NCI-H128 (cell line): Measurements from ENCODE around the gene SPTA1.

Source experiments
- DNase-seq: peaks from one replicate; lab custom pipeline; 2025; ENCODE audit not compliant: unreplicated experiment; lab: John Stamatoyannopoulos, UW

The SPTA1 gene

DNA sequence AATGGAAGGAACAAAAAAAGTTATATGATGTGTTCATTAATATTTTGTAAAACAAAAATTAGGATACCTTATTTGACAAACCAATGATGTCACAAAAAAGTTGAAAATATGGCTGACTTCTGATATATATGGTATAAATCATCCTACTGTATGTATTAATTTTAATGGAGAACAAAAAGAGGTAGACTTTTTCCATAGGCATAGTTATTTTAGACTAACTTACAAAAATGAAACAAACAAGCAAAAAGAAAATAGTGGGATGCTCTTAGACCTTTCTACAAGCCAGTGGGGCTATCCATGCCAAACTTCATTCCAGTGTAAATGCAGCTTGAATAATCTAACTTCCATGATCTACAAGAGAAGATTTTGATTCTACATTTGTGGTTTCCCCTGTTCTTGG is 522 bp upstream of the SPTA1 start:
- no peak for DNase-seq

DNA sequence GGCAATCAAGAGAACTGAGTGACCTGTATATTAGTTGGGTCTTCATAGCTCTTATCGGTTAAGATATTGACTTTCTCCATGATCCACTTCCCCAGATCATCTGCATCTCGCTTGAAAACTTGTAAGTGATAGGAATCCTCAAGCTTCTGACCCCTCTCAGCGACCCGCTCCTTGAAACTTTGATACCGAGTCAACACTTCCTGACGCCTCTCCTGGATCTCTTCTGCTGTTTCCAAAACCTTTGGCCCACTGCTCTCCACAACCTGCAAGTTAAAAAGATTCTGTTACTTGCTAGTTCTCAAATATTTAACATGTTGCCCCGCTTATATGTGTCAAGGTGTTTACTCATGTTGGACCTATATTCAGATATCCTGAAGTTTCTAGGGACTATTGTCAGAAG is 1.4 kb downstream of the SPTA1 start:
- DNase-seq, result no peak

DNA sequence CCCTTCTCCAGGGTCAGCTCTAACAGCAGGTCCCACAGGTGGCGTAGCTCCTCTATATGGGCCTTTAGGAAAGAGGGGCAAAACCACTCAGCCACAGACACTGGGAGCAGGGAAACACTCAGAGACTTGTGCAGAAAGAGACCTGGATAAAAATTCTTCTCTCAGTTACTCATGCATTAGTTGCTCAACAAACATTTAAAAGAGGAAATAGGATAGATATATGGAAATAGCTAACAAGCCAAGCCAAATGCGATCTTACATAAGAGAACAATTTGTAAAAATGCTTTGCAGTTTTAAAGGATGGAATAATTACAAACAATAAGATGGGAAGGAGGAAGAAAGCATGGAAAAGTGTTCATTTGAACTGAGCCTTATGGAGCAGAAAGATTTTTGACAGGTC is 4.9 kb downstream of the SPTA1 start:
- no peak for DNase-seq

DNA sequence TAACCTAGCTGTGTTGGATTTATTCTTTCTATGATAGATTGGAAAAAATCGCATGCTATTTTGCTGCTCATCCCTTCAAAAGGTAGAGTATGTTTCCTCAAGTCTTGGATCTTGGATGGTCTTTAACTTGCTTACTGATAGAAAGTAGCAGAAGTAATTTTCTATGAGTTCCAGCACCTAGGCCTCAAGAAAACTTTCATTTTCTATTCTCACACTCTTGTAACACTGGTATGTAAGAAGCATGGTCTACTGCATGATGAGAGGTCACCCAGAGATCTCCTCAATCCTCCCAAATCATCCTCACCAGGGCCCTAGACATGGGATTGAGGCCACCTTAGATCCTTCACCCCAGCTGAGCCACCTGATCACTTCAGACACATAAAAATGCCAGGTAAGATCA is 7.2 kb downstream of the SPTA1 start:
- no peak for DNase-seq

DNA sequence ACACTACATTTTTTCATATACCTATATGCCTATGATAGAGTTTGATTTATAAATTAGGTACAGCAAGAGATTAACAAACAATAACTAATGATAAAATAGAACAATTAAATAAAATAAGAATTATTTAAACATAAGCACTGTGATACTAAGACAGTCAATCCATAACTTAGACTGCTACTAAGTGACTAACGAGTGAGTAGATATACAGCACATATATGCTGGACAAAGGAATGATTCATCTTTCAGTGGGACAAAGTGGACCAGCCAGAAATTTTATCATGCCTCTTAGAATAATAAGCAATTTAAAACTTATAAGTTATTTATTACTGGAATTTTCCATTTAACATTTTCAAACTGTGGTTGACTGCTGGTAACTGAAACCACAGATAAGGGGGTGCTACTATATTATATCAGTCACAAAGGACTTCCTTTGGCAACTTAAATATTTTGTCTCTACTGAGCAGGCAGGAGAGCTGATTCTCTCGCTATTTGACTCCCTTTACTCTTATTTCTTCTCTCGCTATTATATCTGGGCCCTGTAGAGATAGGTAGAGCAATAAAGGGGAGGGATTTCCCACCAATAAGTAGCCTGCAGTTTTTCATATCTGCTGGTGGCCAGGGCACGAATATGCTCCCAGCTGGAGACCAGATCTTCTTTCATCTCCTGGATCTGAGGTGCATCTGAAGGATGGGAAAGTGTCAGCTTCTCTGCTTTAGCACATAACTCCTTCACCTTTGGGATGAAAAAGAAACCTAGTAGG is 10.8 kb downstream of the SPTA1 start:
- DNase-seq, result no peak

DNA sequence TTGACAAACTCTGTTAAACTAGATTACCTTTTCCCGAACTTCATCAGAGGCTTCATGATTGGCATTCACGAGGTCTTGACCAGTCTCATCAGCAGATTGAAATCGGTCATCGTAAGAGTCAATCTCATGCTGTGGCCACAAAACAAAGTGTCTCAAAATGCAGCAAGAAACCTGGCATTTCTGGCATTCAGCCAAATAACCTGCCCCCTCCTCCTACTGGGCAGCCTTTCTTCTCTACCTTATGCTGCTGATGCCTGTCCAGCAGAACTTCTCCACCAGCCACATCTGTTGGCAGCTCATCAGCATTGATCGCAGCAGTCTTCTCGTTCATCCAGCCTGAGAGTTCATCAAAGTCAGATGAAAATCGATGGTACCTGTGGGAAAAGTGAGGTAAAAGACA is 12.2 kb downstream of the SPTA1 start:
- no peak for DNase-seq

DNA sequence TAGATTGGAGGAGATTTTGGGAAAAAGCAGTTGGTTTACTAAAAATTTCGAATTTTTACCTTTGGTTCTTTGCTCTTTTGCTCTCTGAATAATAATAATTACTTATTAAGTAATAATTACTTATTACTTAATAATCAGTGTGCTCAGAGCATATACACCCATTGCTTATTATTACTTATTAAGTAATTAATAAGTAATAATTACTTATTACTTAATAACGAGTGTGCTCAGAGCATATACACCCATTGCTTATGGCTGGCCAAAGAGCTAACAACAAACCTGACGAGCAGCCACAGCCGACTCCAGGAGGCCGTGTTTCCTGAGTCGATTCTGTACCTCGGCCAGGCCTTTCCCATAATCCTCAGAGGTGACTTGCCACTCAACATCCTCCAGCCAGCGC is 20.5 kb downstream of the SPTA1 start:
- no peak for DNase-seq

DNA sequence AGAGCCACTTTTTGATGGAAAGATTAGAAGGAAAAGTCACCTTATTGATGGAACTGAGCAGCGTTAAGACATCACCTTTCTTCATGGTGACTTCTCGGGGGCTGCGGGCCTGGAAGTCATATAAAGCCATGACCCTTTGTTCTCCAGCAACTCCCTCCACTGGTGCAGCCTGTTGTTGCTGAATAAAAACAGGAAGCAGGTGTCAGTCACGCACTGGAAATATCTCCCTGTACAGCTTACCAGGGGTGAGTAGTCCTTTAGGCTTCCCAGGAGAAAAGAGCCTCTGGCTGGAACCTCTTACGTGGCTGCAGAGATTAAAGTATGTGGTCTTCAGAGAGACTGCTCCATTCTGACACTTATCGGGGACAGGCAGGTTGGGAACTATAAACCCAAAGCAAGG is 31.9 kb downstream of the SPTA1 start:
- DNase-seq, result no peak

DNA sequence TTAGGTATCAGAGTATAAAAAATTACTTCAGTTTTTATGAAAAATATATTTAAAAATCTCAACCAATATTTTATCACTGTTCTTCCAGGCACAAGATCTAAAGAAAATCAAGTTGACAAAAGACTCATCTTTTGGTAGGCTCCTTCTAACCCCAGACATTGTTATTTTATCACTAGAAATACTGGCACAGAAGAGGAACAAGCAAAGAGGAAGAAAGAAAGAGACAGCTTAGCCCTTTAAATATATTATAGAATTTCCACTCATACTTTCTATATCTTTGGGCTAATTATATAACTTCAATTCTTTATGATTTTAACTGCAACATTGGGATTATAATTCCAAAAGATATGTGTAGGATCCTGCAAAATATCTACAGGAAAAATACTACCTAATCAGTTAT is 32.4 kb downstream of the SPTA1 start:
- no peak for DNase-seq

DNA sequence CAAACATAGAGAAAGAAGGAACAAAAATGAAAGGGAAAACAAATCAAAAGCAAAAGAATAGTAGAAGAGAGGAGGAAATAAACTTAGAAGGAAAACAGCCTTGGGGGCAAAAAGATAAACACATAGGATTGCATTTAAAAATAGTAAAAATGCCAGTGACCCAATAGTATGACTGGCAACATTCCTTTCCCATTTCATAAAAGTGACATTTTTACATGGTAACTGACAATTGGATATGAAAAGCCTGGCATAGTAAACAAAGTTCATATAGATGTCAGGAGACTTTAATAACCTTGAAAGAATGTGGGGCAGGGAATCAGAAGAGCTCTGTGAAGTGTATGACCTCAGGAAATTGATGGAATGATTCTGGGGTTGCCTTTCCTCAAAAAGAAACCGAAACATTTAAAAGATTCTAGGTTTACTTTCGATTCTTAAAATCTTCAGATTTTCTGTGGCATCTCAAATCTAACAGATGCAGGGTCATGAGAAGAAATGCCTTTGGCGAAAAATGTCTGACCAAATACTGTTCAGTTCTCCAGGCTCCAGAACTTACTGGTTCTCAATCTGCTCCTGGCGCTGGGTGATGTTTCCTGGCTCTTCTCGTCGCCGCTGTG is 33.7 kb downstream of the SPTA1 start:
- DNase-seq, result no peak

DNA sequence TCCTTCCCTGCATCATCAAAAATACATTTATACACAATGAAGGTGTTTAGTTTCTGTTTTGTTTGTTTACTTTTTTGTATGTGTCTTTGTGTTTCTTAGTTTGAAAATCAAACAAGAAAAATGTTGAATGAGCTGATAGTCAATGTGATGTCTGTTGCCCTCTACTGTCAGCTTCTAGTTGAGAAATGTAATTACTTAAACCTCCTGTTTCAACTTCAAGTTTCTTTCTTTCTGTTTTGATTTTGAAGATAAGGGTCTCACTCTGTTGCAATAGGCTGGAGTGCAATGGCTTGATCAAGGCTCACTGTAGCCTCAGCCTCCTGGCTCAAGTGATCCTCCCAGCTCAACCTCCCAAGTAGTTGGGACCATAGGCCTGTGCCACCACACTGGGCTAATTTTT is 37.5 kb downstream of the SPTA1 start:
- DNase-seq, result no peak

DNA sequence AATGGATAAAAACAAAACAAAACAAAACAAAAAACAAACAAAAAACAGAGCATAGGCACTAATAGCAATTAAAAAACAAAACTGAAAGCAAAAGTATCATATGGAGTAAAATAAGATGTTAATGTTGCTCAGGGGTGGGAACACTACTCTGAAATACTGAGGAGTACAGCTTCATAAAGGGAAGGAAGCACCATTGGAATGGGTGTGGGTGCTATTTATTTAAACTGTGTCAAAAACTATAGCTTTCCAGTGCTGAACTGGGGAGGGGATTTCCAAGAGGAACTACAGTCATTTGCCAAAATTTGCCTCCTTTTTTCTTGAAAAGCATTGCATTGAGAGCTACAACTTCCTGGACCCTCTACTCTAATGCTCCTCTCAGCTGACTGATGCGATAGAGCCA is 40.0 kb downstream of the SPTA1 start:
- no peak for DNase-seq

DNA sequence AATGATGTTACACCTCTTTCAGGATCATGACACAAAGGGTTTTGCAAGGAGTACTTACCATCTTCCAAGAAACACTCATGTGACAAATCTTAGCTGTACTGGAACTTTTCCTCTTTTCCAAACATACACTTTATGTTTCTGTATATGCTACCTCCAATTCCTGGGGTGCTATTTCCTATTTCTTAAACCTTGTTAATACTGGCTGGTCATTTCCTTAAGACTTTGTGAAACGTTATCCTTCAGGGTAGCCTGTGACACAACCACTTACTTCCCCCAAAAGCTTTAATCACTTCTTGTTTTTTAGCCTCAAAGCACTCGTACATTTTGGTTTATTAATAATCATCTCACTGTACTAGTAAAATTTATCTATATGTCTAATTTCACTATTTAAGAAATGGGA is 42.1 kb downstream of the SPTA1 start:
- DNase-seq, result no peak

DNA sequence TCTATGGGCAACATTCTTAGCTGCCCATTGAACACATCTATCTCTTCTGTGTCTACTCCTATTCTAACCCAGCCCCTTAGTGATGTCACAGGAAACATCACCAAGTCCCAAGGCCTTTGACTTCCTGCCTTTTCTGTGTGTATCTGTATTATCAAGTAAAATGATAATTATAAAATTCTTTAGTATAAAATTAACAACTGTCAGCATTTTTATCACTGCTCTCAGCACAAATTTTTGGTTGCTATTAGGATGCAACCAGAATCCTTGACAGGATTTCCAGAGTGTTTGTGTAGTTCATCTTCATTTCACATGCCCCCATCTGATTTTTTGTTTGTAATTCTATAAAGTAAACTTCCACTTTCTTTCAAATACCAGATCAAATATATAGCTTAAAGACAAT is 47.6 kb downstream of the SPTA1 start:
- DNase-seq, result no peak

DNA sequence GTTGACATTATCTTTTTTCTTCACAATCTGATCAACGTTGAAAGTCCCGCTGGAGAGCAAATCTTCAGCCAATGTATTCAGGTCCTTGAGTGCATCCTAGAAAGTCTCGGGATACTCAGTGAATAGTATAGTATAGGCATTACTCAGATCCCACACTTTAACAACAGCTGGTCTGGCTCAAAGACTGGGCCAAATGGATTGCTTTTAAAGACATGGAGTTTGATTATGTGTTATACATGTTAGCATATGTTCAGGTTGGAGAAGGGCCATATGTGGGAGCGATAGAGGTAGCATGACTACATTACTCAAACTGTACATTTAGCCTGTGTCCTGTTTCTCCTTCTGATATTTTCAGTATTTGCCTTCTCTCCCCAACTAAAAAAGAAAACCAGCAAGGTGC is 48.4 kb downstream of the SPTA1 start:
- no peak for DNase-seq

DNA sequence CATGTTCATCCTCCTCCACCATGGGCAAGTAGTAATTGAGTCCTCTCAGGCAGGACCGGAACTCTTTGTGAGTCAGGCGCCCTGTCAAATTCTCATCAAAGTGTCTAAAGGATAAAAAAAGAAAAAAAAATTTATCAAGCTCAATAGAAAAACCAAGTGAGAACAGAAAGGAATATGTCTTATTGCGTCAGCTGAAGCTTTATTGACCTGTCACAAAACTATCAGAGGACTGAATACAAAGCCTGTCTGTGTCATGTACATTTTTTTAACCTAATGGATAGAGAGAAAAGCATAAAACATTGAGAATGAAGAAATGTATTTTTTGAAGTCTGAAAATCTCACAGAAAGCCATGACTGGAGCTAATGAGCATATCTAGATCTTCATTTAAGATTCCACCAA is 72.8 kb downstream of the SPTA1 start:
- no peak for DNase-seq

DNA sequence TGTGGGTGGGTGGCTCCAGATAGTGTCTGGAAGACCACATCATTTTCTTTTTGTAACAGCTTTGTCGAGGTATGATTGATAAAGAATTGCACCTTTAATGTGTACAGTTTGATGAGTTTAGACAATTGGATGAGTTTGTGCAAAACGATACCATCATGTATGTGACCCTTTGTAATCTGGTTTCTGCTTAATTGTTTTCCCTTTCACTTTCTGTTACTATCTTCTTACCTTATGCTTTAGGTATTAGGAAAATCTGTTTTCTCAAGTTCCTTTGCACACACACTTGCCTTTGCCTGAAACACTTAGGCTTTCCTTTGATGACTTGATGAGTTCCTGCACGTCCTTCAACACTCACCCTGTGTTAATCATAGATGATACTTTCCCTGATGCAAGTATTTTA is 74.6 kb downstream of the SPTA1 start:
- no peak for DNase-seq

DNA sequence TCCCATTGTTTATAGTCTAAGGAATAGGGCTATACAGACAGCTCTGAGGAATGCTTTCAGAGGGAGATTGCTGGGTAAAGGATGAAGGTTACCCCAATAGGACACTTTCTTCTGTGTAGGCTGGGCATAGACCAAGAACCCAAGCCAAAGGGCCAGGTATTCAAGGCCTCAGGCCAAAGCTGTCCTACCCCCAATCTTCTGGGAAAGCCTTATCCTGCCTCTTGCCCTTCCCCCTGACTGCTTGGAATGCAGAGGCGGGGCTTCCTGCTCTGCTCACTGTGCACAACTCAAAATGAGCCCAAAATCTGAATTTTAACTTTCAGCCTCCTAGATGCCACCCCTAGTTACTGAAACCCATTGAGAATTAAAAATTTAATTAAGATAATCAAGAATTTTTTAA is 79.2 kb downstream of the SPTA1 start:
- DNase-seq, result no peak

DNA sequence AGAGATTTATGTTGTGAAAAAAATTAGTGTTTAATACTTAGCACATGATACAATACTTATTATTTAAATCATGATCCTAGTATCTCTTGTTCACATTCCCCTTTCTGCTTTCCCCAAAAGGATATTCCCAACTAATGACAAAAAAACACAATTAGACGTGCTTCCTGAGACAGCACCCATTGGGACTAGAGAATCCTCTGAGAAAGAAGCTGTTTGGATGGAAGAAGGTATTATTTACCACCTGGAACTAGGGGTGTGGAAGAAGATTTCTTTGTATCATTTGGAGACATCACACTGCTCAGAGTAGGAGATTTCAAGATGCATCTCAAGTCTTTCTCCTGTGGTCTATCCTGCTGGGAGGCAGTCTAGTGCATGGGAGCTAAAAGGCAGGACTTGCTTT is 81.5 kb downstream of the SPTA1 start, which contains the start of gene OR10Z1:
Gene OR10Z1 (plus strand): TSS at position 301 of the 400 bp plus-strand sequence. CDS start 1,171 bp downstream, outside the sequence.
- no peak for DNase-seq

DNA sequence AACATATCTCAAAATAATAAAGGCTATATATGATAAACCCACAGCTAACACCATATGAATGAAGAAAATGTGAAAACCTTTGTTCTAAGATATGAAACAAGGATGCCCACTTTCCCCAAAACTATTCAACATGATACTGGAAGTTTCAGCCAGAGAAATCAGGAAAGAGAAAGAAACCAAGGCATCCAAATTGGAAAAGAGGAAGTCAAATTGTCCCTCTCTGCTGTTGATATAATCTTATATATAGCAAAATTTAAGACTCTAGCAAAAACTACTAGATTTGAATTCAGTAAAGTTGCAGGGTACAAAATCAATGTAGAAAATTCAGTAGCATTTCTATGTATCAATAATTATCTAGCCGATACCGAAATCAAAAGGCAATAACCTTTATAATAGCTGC is 85.8 kb downstream of the SPTA1 start:
- DNase-seq, result no peak

DNA sequence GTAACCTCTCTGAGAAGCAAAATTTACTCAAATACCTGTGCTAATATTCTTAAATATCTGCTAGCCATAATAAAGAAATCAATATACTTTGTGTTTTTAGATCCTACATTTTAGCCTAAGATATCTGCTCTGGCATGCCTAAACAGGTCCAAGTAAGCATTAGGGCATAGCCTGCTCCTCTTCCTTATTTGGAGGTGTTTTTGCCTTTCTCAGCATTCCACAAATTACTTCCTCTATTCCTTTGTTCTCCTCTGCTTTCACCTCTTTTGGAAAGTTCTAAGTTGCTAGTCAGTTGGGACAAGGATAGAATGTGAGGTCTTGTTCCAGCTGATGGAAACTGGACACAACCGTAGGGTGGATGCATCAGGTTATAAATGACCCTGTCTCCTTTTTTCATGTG is 99.6 kb downstream of the SPTA1 start:
- DNase-seq, result no peak

DNA sequence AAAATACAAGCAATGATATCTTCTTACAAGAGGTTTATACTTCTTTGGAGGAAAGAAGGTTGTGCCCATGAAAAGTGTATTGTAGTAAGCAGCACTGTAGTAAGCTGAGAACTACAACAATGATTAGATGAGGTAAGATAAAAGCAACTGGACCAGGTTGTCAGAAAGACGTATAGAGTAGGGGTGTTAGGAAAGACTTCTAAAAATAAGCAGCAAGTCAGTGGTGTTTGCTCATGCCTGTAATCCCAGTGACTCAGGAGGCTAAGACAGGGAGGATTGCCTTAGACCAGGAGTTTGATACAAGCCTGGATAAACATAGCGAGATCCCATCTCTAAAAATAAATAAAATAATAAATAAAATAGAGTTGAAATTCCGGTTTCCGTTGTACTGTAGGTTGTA is 102.6 kb downstream of the SPTA1 start:
- DNase-seq, result no peak

DNA sequence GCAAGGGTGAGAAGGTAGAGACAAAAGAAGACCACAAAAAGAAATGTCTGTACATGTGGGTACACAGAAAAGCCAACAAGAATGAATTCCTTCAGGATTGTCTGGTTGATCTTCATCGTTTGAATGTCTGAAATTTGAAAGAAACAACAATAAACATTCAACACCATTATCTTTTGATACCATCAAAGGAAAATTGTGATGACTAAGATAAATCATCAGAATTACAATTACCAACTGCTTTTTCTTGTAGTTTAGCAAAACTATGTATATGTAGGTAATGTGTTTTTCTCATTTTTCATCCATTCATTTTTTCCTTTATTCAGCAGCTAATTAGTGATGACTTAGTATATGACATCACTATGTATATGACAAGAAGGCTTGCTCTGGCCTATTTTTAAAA is 106.8 kb downstream of the SPTA1 start, which contains the start of gene OR10X1:
Gene OR10X1 (minus strand): TSS at position 167 of the 400 bp plus-strand sequence. CDS start 0 bp downstream, at position 167.
- no peak for DNase-seq
